Measurements from ENCODE around the gene CRYM.

The CRYM gene

GRCh38 chr16:21242756-21243155, 35.3 kb downstream of the CRYM start:
- no peak overlapping the region for H2AK5ac ChIP-seq (ENCODE audit: low read depth, low read length)
- no peaks in the 10 kb centered on the region for H3K79me1 ChIP-seq (ENCODE audit: low read depth, low read length)
- peaks cover 0 to 2% of the 10 kb centered on the region in 2 donors for H3K4me1 ChIP-seq (ENCODE audit: control insufficient read depth in 2 of 2, insufficient read depth in 1 of 2, low read depth in 1 of 2, low read length in 2 of 2)
- no peak overlapping the region for H2AFZ ChIP-seq (ENCODE audit: low read length)
- no peak overlapping the region for H2BK12ac ChIP-seq (ENCODE audit: low read length)
- no peak overlapping the region for H3K14ac ChIP-seq (ENCODE audit: low read length)
- H2BK5ac ChIP-seq (ENCODE audit: low read length): no peak overlapping the region
- DNase-seq (ENCODE audit: low spot score): no peak
- H3K4me2 ChIP-seq (ENCODE audit: insufficient read depth, low read length, poor library complexity, severe bottlenecking): no peak overlapping the region
- H3K18ac ChIP-seq (ENCODE audit: low read length): no peak overlapping the region
- no peak overlapping the region for H3K4me3 ChIP-seq (ENCODE audit: low read length in 2 of 2)
- WGBS, 2 donors (ENCODE audit: extremely low coverage in 2 of 2, insufficient read length in 2 of 2, insufficient replicate concordance in 1 of 2): no CpG with 5 or more reads among the region's 2 CpGs
- H3K36me3 ChIP-seq (replicated peaks in 1 of 2; ENCODE audit: control insufficient read depth in 2 of 2, insufficient read depth in 2 of 2, low read length in 2 of 2): no peaks in the 10 kb centered on the region
- no peak overlapping the region for H3K9ac ChIP-seq (ENCODE audit: low read depth, low read length, poor library complexity)
- no peak overlapping the region for H2BK15ac ChIP-seq (ENCODE audit: low read length)
- H3K9me3 ChIP-seq (replicated peaks in 1 of 2; ENCODE audit: control insufficient read depth in 2 of 2, insufficient read depth in 1 of 2, low read depth in 1 of 2, low read length in 2 of 2): no peaks in the 10 kb centered on the region
- H4K91ac ChIP-seq (ENCODE audit: low read depth, low read length, poor library complexity): no peak overlapping the region
- no peak overlapping the region for H3K27ac ChIP-seq (replicated peaks; ENCODE audit: low read length)
- no peak overlapping the region for H4K8ac ChIP-seq (ENCODE audit: low read depth, low read length)
- no peak overlapping the region for H3K4ac ChIP-seq (ENCODE audit: low read length)
- H3K23ac ChIP-seq (ENCODE audit: low read depth, low read length, poor library complexity): no peak overlapping the region
- H3K27me3 ChIP-seq (ENCODE audit: control insufficient read depth in 3 of 3, insufficient read depth in 3 of 3, low read depth in 1 of 3, low read length in 3 of 3): peaks cover 0 to 3% (median 0%) of the 10 kb centered on the region in 3 experiments
- no peak overlapping the region for H2BK120ac ChIP-seq (ENCODE audit: low read depth, low read length)

GRCh38 chr16:21239646-21240045, 38.4 kb downstream of the CRYM start:
- WGBS, 2 donors (ENCODE audit: extremely low coverage in 2 of 2, insufficient read length in 2 of 2, insufficient replicate concordance in 1 of 2): no CpG with 5 or more reads among the region's 4 CpGs
- H4K8ac ChIP-seq (ENCODE audit: low read depth, low read length): no peak overlapping the region
- DNase-seq (ENCODE audit: low spot score): no peak

GRCh38 chr16:21236831-21237230, 41.3 kb downstream of the CRYM start:
- no peak overlapping the region for H3K18ac ChIP-seq (ENCODE audit: low read length)
- no peaks in the 10 kb centered on the region for H3K79me1 ChIP-seq (ENCODE audit: low read depth, low read length)
- no peak overlapping the region for H3K4me3 ChIP-seq (ENCODE audit: low read length in 2 of 2)
- H3K27ac ChIP-seq (replicated peaks; ENCODE audit: low read length): no peak overlapping the region
- no peak overlapping the region for H3K9ac ChIP-seq (ENCODE audit: low read depth, low read length, poor library complexity)
- H3K14ac ChIP-seq (ENCODE audit: low read length): no peak overlapping the region
- H3K23ac ChIP-seq (ENCODE audit: low read depth, low read length, poor library complexity): no peak overlapping the region
- H3K4me1 ChIP-seq (ENCODE audit: control insufficient read depth in 2 of 2, insufficient read depth in 1 of 2, low read depth in 1 of 2, low read length in 2 of 2): no peaks in the 10 kb centered on the region
- no peak overlapping the region for H4K8ac ChIP-seq (ENCODE audit: low read depth, low read length)
- H2BK12ac ChIP-seq (ENCODE audit: low read length): no peak overlapping the region
- DNase-seq (ENCODE audit: low spot score): no peak
- H3K4ac ChIP-seq (ENCODE audit: low read length): no peak overlapping the region
- H3K9me3 ChIP-seq (replicated peaks in 1 of 2; ENCODE audit: control insufficient read depth in 2 of 2, insufficient read depth in 1 of 2, low read depth in 1 of 2, low read length in 2 of 2): no peaks in the 10 kb centered on the region
- H3K4me2 ChIP-seq (ENCODE audit: insufficient read depth, low read length, poor library complexity, severe bottlenecking): no peak overlapping the region
- H2AFZ ChIP-seq (ENCODE audit: low read length): no peak overlapping the region
- no peak overlapping the region for H2AK5ac ChIP-seq (ENCODE audit: low read depth, low read length)
- H3K36me3 ChIP-seq (replicated peaks in 1 of 2; ENCODE audit: control insufficient read depth in 2 of 2, insufficient read depth in 2 of 2, low read length in 2 of 2): no peaks in the 10 kb centered on the region
- H3K27me3 ChIP-seq (ENCODE audit: control insufficient read depth in 3 of 3, insufficient read depth in 3 of 3, low read depth in 1 of 3, low read length in 3 of 3): peaks cover 0 to 4% (median 0%) of the 10 kb centered on the region in 3 experiments
- WGBS, 2 donors (ENCODE audit: extremely low coverage in 2 of 2, insufficient read length in 2 of 2, insufficient replicate concordance in 1 of 2): no CpG with 5 or more reads among the region's 5 CpGs
- no peak overlapping the region for H2BK120ac ChIP-seq (ENCODE audit: low read depth, low read length)
- H2BK15ac ChIP-seq (ENCODE audit: low read length): no peak overlapping the region
- H2BK5ac ChIP-seq (ENCODE audit: low read length): no peak overlapping the region
- H4K91ac ChIP-seq (ENCODE audit: low read depth, low read length, poor library complexity): no peak overlapping the region

More at GRCh38 chr16:21239646-21240045, 38.4 kb downstream of the CRYM start:
- Histone ChIP-seq H3K27ac (replicated peaks; ENCODE audit: low read length) (no peak overlapping the region), H3K23ac (ENCODE audit: low read depth, low read length, poor library complexity) (no peak overlapping the region), H3K27me3 (ENCODE audit: control insufficient read depth in 3 of 3, insufficient read depth in 3 of 3, low read depth in 1 of 3, low read length in 3 of 3) (peaks cover 0 to 4% (median 0%) of the 10 kb centered on the region in 3 experiments), H2BK12ac (ENCODE audit: low read length) (no peak overlapping the region), H2BK120ac (ENCODE audit: low read depth, low read length) (no peak overlapping the region), H3K18ac (ENCODE audit: low read length) (no peak overlapping the region), H2BK5ac (ENCODE audit: low read length) (no peak overlapping the region), H3K14ac (ENCODE audit: low read length) (no peak overlapping the region), H3K79me1 (ENCODE audit: low read depth, low read length) (no peaks in the 10 kb centered on the region), H2AK5ac (ENCODE audit: low read depth, low read length) (no peak overlapping the region), H3K4me1 (ENCODE audit: control insufficient read depth in 2 of 2, insufficient read depth in 1 of 2, low read depth in 1 of 2, low read length in 2 of 2) (no peaks in the 10 kb centered on the region), H3K9me3 (replicated peaks in 1 of 2; ENCODE audit: control insufficient read depth in 2 of 2, insufficient read depth in 1 of 2, low read depth in 1 of 2, low read length in 2 of 2) (no peaks in the 10 kb centered on the region), H3K9ac (ENCODE audit: low read depth, low read length, poor library complexity) (no peak overlapping the region), H3K4me2 (ENCODE audit: insufficient read depth, low read length, poor library complexity, severe bottlenecking) (no peak overlapping the region), H2BK15ac (ENCODE audit: low read length) (no peak overlapping the region), H4K91ac (ENCODE audit: low read depth, low read length, poor library complexity) (no peak overlapping the region), H3K36me3 (replicated peaks in 1 of 2; ENCODE audit: control insufficient read depth in 2 of 2, insufficient read depth in 2 of 2, low read length in 2 of 2) (no peaks in the 10 kb centered on the region), H2AFZ (ENCODE audit: low read length) (no peak overlapping the region), H3K4ac (ENCODE audit: low read length) (no peak overlapping the region), H3K4me3 (ENCODE audit: low read length in 2 of 2) (no peak overlapping the region)

- Histone ChIP-seq H3K27me3 (ENCODE audit: control insufficient read depth in 3 of 3, insufficient read depth in 3 of 3, low read depth in 1 of 3, low read length in 3 of 3) (peaks cover 0 to 4% (median 0%) of the 10 kb centered on the region in 3 experiments), H3K4me2 (ENCODE audit: insufficient read depth, low read length, poor library complexity, severe bottlenecking) (no peak overlapping the region), H2BK12ac (ENCODE audit: low read length) (no peak overlapping the region), H2AK5ac (ENCODE audit: low read depth, low read length) (no peak overlapping the region), H3K14ac (ENCODE audit: low read length) (no peak overlapping the region), H3K36me3 (replicated peaks in 1 of 2; ENCODE audit: control insufficient read depth in 2 of 2, insufficient read depth in 2 of 2, low read length in 2 of 2) (no peaks in the 10 kb centered on the region), H3K79me1 (ENCODE audit: low read depth, low read length) (no peaks in the 10 kb centered on the region), H3K18ac (ENCODE audit: low read length) (no peak overlapping the region), H3K4me3 (ENCODE audit: low read length in 2 of 2) (no peak overlapping the region), H4K8ac (ENCODE audit: low read depth, low read length) (no peak overlapping the region), H3K9ac (ENCODE audit: low read depth, low read length, poor library complexity) (no peak overlapping the region), H3K27ac (replicated peaks; ENCODE audit: low read length) (no peak overlapping the region), H2AFZ (ENCODE audit: low read length) (no peak overlapping the region), H4K91ac (ENCODE audit: low read depth, low read length, poor library complexity) (no peak overlapping the region), H3K23ac (ENCODE audit: low read depth, low read length, poor library complexity) (no peak overlapping the region), H2BK5ac (ENCODE audit: low read length) (no peak overlapping the region), H3K4me1 (ENCODE audit: control insufficient read depth in 2 of 2, insufficient read depth in 1 of 2, low read depth in 1 of 2, low read length in 2 of 2) (no peaks in the 10 kb centered on the region), H3K9me3 (replicated peaks in 1 of 2; ENCODE audit: control insufficient read depth in 2 of 2, insufficient read depth in 1 of 2, low read depth in 1 of 2, low read length in 2 of 2) (no peaks in the 10 kb centered on the region), H2BK15ac (ENCODE audit: low read length) (no peak overlapping the region), H2BK120ac (ENCODE audit: low read depth, low read length) (no peak overlapping the region), H3K4ac (ENCODE audit: low read length) (no peak overlapping the region)
- WGBS, 2 donors (ENCODE audit: extremely low coverage in 2 of 2, insufficient read length in 2 of 2, insufficient replicate concordance in 1 of 2): 100% methylated on average over 1 of the region's 3 CpGs; no CpG with 5 or more reads in 1 of the 2 donors
- no peak for DNase-seq (ENCODE audit: low spot score)
Observed at GRCh38 chr16:21235199-21235585, 42.9 kb downstream of the CRYM start.
